HTR-8/SVneo (cell line): ENCODE data around the gene HECTD4.
"Not testable (repeated sequence)": the region's sequence is repeated elsewhere in the genome, so short reads cannot be mapped to it uniquely, and the experiment has no call there.

ENCODE experiments used
- DNase-seq: peaks from one replicate; pipeline ENCODE4 v3.0.0; 2011; ENCODE audit warnings: low spot score, mixed read lengths; ENCODE audit not compliant: insufficient read length
- FAIRE-seq: peaks from 2 replicates; lab custom pipeline; 2011; peaks lifted over from hg19 to GRCh38; lab: Jason Lieb, UNC

The HECTD4 gene

DNA sequence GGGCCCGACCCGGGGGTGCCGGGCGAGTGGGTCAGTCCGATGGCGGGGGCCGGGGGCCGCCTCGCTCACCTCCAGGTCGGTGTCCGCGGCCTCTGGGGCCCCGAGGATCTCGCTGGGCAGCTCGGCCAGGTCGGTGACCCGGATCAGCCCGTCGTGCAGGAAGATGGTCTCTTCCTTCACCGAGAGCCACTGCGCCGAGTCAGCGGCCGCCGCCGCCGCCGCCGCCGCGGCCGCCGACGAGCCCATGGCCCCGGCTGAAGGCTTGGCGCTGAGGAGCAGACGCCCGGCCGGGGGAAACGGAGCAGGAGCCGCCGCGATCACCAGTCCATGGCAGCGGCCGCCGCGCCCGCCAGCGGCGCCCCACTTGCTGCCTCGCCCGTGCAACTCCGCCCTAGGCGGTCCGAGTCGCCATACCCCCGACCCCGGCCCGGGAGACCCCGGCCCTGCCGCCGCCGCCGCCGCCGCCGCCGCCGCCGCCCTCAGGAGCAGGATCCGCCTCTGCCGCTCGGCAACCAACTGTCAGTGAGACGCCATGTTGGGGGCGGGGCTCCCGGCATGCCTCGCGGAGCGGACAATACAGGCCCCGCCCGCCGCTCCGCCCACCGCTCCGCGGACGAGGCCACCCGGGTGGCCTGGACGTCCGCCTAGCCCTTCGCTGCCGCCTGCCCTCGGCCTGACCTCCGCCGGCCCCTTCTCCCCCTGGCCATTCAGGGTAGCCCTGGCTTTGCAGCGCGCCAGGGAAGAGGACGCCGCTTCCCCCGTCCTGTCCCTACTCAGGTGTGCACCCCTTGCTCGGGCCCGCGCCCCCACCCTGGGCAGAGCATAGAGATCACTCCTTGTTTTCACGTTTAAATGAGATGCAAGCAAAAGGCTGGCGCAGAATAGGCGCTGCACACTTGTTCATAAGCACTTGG lies at the start of gene HECTD4:
TSS of gene HECTD4 (minus strand) at position 549 of the 914 bp plus-strand sequence. CDS start at position 246, 303 bp downstream.
- DNase-seq = peak; percentile 97
- FAIRE-seq = peak; percentile 89

DNA sequence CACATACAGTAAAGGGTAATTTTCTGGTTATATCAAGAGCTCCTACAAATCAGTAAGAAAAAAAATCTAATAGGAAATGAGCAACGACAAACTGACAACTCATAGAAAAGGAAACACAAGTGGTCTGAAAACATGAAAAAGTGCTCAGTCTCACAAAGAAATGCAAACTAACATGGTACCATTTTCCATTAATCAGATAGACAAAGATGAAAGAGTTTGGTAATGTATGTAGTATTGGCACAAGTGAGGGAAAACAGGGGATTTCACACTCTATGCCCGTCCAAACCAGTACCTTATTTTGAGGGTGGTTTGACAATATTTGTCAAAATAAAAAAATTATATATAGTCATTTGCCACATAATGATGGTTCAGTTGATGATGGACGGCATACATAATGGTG lies 49.7 kb upstream of the HECTD4 start:
- DNase-seq (no peak), FAIRE-seq (no peak)

DNA sequence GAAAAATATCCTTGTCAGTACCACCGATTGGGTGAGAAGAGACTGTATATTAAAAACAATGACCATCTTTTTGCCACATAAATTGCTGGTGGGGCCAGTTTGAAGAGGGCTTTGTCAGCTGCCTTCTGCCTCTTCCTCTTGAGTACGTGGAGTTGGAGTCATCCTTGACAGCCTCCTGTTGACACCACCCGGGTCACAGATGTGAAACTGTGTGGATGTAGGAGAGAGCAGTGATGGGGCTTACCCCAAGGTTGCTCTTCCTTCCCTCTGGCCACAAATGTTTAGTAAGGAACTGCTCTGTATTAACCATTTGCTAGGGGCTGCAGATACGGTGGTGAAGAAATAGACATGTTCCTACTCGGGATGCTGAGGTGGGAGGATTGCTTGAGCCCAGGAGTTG lies 48.7 kb upstream of the HECTD4 start:
- no peak for DNase-seq
- FAIRE-seq = no peak

DNA sequence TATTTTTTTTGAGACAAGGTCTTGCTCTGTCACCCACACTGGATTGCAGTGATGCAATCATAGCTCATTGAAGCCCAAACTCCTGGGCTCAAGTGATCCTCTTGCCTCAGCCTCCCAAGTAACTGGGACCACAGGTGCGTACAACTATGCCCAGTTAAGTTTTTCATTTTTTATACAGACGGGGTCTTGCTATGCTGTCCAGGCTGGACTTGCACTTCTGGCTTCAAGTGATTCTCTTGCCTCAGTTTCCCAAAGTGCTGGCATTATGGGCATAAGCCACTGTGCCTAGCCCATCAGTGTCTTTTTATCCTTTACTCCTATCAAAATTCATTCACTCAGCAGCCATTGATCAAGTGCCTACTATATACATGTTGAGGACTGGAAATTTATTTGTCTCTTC lies 45.5 kb upstream of the HECTD4 start:
- DNase-seq (no peak), FAIRE-seq (no peak)

DNA sequence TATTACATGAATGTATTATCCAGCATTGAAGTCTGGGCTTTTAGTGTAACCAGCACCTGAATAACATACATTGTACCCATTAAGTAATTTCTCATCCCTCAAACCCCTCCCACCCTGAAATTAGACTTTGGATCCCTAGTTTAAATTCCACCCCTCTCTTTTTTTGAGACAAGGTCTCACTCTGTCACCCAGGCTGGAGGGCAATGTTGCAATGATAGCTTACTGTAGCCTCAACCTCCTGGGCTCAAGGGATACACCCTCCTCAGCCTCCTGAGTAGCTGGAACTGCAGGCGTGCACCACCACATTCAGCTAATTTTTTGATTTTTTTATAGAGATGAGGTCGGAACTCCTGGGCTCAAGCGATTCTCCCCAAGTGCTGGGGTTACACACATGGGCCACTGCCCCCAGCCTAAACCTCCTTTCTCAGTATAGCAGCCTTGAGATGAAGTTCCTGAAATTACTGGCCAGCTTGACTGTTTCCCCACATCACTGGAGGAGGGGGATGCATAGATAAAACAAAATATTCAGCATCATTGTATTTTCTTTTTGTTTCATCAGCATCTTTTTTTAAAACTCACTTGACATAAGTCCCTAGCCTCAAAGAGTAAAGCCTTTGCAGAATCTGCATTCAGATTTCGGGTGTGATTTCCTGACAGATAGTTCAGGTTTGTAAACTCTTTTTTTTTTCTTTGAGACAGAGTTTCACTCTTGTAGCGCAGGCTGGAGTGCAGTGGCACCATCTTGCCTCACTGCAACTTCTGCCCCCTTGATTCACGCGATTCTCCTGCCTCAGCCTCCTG lies 43.6 kb upstream of the HECTD4 start:
- no peak for DNase-seq
- FAIRE-seq = no peak

GRCh38 chr12:112424126-112424525 lies 41.9 kb upstream of the HECTD4 start:
- FAIRE-seq (no peak), DNase-seq (no peak)

DNA sequence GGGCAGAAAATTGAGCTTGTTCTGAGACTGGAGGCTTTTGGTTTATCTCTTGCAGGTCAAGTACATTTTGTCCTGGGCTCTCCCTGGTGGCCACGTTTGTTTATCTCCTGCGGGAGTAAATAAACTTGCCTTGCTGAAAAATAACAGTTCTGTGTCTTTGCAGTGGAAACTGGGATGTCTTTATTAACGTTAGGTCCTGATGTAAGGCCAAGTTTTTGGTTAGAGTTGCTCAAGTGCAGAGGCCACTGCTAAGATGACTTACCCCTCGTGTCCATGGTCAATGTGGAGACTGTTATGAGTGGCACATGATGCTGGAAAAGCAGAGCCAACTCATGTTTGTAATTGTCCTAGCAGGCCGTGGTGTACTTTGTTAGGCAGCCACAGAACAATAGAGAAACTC lies 40.3 kb upstream of the HECTD4 start:
- no peak for FAIRE-seq

GRCh38 chr12:112421363-112421762 lies 39.1 kb upstream of the HECTD4 start:
- DNase-seq = no peak
- no peak for FAIRE-seq

More for the DNA sequence above, 40.3 kb upstream of the HECTD4 start:
- no peak for DNase-seq

GRCh38 chr12:112420740-112421139 lies 38.5 kb upstream of the HECTD4 start:
- no peak for FAIRE-seq

DNA sequence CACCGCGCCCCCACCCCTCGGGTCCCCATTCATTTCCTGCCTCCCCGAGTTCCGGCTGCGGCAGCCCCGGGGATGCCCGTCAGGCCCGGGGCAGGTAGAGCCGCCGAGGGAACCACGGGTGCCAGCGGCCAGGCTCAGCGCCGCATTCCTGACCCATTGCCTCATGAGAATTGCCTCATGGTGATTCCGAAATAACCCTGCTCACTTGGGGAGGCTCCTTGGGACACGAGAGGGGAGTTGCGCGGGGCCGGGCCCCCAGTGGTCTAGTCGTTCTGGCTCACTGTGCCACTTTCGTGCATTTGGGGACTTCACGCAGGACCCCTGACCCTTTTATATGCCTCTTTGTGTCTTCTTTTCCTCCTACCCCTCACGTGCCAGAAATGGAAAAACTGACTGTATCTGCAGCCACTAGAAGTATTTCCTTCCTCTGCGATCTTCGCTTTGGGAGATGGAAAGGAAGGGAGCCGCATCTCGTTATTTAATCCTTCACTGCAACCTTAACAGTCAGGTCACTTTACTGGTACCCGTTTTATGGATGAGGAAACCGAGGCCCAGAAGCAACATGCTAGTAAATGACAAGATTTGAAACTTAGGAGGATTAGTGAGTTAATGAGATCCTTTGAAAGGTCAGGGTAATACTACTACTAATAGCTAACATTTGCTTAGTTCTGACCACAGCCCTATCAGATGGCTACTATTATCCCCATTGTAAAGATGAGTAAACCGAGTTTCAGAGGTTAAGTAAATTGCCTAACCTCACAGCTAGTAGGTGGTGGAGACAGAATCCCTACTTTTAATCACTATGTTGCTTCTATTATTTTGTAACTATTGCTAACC lies 37.3 kb upstream of the HECTD4 start:
- no peak for FAIRE-seq
- DNase-seq = peak; percentile 73

More at GRCh38 chr12:112420740-112421139, 38.5 kb upstream of the HECTD4 start:
- DNase-seq = no peak

GRCh38 chr12:112418608-112419296 lies 36.5 kb upstream of the HECTD4 start, which contains the start of gene PTPN11:
Gene PTPN11, plus strand, starts transcription at chr12:112418947. Its CDS starts 165 bp downstream, at chr12:112419112.
- DNase-seq (peak; percentile 78), FAIRE-seq (peak; percentile 64)

GRCh38 chr12:112418273-112418607 lies 36.0 kb upstream of the HECTD4 start:
- no peak for FAIRE-seq

DNA sequence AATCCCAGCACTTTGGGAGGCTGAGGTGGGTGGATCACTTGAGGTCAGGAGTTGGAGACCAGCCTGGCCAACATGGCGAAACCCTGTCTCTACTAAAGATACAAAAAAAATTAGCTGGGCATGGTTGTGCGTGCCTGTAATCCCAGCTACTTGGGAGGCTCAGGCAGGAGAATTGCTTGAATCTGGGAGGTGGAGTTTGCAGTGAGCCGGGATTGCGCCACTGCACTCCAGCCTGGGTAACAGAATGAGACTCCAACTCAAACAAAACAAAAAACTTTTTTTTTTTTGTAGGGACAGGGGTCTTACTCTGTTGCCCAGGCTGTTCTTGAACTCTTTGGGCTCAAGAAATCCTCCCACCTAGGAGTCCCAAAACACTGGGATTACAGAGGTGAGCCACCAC lies 33.2 kb upstream of the HECTD4 start:
- not testable (repeated sequence) for DNase-seq, FAIRE-seq

More at GRCh38 chr12:112418273-112418607, 36.0 kb upstream of the HECTD4 start:
- no peak for DNase-seq

DNA sequence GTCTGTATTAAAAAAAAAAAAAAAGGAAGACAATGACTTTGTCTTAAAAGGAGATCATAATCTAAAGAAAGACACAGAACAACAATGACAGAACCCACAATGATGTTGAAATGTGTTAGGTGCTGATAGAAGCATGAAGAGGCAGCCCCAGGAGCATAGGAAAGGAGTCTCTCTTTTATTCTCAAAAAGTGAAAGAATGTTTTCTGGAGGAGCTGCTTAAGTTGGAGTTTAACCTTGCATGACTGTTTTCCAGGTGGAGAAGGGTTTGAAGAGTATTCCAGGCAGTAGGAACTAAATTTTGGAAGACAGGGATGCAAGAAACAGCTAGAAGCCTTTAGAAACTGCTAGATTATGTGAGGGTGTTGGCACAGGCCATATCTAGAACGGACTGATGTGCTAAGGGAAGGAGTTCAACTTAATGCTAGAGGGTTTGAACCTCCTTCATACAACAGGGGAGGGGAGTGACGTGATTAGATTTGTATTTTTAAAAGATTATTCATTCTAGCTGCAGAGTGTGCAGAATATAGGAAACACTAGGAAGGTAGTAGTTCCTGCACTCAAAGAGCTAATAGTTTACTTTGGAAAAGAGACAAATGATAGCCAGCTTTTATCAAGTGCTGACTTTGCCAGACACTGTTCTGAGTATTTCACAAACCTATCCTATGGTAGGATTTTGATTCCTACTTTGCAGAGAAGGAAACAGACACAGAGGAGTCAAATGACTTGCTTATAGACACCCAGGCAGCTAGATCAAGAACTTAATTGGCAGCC lies 31.8 kb upstream of the HECTD4 start:
- FAIRE-seq (no peak), DNase-seq (no peak)

- no peak for DNase-seq
- FAIRE-seq = no peak
These were observed 27.6 kb upstream of the HECTD4 start for GRCh38 chr12:112409906-112410244.

DNA sequence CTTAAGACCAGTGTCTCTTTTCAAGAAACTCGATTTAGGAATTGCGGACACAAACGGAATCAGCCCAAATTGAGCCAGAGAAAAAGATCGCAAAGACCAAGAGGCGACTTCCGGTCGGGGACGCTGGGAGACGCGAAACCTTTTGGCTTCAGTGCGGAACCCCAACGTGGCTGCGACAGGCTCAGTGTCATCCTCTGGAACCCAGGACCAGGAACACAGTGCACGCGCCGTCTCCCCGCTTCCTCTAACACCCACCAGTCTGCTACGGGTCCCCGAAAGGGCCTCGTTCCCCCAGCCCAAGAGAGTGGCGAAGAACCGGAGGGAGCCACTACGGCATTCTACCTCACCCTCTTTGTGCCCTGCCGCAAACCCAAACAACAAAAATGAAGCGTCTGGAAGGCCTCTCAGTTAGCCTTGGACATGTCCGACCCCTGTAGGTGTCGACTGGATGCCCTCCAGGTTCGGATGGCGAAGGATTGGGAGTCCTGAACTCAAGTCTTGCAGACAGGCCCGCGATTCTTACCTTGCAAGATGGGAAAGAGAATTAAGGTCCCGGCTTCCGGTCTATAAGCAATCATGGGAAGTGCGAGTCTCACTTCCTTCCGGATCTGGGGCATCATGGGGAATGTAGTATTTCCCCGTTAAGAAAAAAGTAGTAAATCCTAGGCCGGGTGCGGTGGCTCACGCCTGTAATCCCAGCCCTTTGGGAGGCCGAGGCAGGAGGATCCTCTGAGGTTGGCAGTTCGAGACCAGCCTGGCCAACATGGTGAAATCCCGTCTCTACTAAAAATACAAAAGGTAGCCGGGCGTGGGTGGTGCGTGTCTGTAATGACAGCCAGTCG lies 27.1 kb upstream of the HECTD4 start, which contains the start of gene RPL6:
TSS of gene RPL6 (minus strand) at position 542 of the 842 bp plus-strand sequence. CDS start 949 bp downstream, outside the sequence.
- DNase-seq = peak; percentile 92
- FAIRE-seq = no peak

DNA sequence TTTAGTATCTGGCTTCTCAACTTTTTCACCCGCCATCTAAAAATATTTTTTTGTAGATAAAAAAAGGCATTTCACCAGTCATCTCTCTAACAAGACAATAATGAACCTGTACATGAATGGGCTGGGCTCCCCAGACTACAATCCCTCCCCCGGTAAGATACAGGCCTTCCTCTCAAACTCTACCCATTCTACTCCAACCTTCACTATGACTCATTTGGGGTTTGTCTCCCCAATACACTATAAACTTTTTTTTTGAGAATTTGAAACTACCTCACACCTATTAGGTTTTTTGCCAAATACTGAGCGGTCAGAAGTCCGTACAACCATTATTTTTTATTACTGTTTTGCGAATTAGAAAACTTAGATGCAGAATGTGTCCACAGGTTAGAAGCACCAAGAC lies 26.4 kb upstream of the HECTD4 start:
- no peak for FAIRE-seq

DNA sequence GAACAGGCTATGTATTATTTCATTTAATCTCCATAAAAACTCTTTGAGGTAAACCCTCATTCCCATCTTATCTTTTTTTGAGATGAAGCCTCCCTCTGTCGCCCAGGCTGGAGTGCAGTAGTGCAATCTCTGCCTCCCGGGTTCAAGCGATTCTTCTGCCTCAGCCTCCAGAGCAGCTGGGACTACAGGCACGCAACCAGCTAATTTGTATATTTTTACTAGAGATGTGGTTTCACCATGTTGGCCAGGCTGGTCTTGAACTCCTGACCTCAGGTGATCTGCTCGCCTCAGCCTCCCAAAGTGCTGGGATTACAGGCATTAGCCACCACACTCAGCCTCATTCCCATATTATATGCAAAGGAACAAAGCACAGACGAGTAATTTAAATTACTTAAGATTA lies 25.5 kb upstream of the HECTD4 start:
- not testable (repeated sequence) for FAIRE-seq, DNase-seq

More for the DNA sequence above, 26.4 kb upstream of the HECTD4 start:
- DNase-seq = no peak
